ENCODE data around the gene GDAP1L1.
A peak's percentile ranks its signal among the peaks of the same experiment; 100 is the strongest.

Gene GDAP1L1

DNA sequence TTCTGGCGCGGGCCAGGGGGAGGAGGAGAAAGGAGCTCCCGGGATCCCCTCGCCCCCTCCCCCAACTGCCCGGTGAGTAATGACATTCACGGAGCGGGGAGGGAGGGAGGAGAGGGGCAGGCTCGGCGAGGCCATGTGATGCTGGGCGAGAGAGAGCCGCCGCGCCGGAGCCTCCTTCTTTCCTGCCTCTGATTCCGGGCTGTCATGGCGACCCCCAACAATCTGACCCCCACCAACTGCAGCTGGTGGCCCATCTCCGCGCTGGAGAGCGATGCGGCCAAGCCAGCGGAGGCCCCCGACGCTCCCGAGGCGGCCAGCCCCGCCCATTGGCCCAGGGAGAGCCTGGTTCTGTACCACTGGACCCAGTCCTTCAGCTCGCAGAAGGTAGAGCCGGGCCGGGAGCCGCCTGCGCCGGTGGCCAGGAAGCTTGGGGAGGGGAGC lies at the start of gene GDAP1L1:
Gene GDAP1L1 (plus strand): TSS at position 178 of the 441 bp plus-strand sequence. CDS start 27 bp downstream, at position 205.
- DNase-seq = no peak

DNA sequence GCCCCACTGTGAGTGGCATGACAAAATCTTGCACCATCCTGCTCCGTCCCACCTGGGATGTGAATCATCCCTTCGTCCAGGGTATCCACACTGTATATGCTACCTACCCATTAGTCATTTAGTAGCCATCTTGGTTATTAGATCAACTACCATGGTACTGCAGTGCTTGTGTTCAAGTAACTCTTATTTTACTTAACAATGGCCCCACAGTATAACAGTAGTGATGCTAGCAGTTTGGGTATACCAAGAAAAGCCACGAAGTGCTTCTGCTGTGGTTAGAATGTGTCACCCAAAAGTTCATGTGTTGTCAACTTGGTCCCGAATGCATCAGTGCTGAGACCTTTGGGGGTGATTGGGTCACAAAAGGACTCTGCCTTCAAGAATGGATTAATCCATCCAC lies 48.2 kb upstream of the GDAP1L1 start:
- DNase-seq = peak; percentile 72

- DNase-seq = no peak
Measured at GRCh38 chr20:44199877-44200276, 47.2 kb upstream of the GDAP1L1 start.

DNA sequence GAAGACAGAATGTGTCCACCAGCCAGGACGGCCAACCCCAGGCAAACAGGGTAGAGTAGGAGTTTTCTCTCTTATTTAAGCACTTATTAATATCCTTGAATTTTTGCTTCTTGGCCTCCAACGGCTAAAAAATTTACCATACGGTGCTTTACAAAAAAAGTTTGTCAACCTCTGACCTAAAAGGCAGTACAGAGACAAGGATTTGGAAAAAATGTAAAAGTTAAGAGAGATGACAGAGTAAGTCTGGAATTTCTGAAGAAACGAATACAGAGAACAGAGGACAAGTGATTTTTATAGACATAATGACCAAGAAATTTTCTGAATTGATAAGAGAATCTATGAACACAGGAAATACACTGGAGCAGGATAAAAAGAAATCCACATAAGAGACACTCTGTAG lies 46.7 kb upstream of the GDAP1L1 start:
- no peak for DNase-seq

DNA sequence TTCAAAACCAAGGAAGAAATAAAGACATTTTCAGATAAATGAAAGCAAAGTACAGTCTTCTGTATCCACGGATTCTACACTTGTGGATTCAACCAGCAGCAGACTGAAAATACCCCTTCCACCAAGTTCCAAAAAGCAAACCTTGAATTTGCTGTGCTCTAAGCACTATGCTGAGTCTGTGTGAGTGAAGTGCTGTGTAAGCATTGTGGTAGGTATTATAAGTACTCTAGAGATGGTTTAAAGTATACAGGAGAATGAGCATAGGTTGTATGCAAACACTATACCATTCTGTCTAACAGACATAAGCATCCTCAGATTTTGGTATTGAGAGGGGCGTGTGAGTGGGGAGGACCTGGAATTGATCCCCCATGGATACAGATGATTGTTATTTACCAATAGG lies 46.1 kb upstream of the GDAP1L1 start:
- DNase-seq = no peak

- no peak for DNase-seq
Measured at GRCh38 chr20:44203161-44203560, 43.9 kb upstream of the GDAP1L1 start.

DNA sequence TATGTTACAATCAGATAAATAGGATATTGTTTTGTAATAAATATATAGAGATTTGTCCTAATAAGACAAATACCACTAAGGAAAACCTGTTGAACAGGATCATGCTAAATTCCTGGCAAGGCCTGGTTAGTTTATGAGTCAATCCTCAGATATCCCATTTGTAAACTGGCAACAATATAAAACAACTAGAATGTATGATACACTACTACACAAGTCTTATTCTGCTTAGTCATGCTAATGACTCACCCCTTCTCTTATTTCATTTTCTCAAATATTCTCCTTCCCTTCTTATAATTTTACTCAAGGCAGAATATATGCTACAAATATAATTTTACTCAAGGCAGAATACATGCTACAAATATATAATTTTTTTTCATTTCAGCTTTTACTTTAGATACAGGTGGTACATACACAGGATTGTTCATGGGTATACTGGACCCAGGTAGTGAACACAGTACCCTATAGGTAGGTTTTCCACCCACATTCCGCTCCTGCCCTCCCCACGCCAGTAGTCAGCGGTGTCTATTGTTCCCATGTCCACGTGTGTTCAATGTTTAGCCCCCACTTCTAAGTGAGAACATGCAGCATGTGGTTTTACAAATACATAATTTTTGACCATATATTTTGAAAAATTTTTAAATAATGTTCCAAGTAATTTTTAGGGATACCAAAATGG lies 42.8 kb upstream of the GDAP1L1 start:
- DNase-seq = no peak

DNA sequence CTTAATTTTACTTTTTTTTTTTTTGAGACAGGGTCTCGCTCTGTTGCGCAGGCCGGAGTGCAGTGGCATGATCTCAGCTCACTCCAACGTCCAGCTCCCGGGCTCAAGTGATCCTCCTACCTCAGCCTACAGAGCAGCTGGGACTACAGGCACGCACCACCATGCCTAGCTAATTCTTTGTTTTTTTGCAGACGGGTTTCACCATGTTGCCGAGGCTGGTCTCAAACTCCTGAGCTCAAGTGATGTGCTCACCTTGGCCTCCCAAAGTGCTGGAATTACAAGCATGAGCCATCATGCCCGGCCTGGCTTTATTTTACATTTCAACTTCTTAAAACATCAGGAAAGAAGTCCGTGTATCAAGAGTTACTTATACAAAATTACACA lies 42.3 kb upstream of the GDAP1L1 start:
- no peak for DNase-seq

DNA sequence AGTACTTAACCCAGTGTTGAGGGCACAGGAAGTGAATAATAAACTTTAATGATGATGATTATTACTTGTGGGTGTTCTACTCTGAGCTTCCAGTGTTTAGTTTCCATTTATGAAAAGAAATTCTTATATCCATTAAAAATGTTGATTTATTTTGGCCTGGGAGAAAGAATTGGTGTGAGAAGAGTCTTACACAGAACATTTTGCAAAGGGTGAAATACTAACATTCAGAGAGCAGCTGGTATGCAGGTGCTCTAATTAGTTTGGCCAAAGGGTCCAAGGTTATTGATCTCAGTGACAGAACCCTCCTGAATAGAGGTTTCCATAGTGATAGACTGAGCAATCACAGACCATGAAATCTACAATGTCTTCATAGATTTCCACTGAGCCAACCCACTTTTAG lies 41.0 kb upstream of the GDAP1L1 start:
- DNase-seq = no peak

DNA sequence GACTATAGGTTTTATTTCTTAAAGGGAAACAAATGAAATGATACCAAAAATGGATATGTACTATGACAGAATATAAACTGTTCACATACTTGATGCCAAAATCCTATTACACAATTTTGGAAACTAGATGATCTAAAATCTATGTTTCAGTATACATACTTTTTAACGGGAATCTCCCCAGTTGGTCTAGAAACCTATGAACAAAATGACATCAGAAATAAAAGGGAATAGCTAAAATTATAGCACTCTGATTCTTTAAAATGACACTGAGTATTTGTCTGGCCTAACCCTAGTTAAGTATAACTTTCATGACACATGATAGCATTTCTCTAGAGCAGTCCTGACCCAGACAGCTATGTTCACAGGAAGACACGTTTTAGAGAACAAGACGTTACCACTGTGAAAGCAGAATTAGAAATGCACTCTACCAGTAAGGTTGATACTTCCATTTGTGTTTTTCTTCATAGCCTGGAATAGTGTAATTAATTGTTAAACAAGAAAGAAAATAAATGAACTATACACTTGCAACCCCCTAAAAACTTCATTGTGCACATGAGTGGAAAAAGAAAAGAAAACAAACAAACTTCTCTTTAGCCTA lies 39.9 kb upstream of the GDAP1L1 start:
- no peak for DNase-seq

GRCh38 chr20:44208165-44208564 lies 38.9 kb upstream of the GDAP1L1 start:
- no peak for DNase-seq

- DNase-seq = no peak
Measured at GRCh38 chr20:44208770-44209169, 38.3 kb upstream of the GDAP1L1 start.

- no peak for DNase-seq
Measured at GRCh38 chr20:44209686-44210405, 37.3 kb upstream of the GDAP1L1 start.

- peak; percentile 98 for DNase-seq
Measured at GRCh38 chr20:44210406-44211176, 36.5 kb upstream of the GDAP1L1 start, which contains the start of gene OSER1. Gene OSER1 (minus strand): TSS chr20:44210771. CDS start chr20:44206957, 3,814 bp downstream.

DNA sequence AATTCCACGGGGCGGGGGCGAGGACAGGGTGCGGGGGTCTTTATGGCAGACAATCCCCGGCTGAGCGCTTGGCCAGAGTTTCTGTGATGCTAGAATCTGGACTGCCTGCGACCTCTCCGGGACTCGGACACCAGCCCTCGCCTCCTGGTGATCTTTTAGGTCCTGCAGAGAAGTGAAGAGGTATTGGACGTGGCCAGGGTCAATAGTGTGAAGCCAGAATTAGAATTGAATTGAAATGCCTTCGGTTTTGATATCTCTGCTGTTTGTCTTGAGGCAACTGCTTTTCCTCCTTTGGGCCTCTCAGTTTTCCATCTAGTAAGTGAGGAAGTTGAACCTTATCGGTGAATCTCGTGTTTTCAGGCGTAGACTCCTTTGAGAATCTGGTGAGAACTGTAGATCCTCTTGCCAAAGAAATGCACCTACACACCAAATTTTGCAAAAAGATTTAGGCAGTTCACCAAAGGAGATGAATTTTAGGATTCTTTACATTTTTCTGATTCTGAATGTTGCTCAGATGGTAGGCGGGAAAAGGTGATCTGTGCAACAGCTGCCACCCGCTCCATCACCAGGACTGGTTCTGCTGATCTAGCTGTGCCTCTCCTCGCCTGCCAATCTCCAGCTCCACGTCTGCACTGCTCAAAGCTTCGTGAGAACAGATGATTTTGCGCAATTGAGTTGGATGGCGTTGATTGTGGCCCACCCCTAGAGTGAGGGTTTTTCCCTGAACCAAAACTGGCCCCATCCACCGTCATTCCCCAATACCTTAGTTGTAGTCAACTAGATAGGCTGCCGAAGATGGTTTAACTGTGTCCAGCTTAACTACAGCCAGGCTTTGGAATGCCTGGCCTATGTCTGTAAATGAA lies 35.7 kb upstream of the GDAP1L1 start:
- no peak for DNase-seq

DNA sequence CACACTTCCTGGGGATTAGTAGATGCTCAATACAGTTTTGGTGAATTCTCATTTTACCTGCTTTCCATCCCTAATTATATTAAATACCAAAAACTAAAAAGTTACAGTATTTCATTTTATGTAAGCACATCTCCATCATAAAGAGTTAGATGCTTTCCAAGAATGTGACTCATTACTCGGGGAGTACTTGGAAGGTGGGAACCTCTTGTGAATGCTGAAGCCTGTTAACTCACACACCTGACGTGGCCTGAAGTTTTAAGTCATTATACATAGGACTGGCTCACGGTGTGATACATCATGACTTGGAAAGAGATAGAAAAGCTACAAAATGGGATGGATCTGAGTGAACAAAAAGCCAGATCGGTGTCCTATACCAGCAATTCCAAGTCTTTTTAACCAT lies 34.3 kb upstream of the GDAP1L1 start:
- DNase-seq = no peak

DNA sequence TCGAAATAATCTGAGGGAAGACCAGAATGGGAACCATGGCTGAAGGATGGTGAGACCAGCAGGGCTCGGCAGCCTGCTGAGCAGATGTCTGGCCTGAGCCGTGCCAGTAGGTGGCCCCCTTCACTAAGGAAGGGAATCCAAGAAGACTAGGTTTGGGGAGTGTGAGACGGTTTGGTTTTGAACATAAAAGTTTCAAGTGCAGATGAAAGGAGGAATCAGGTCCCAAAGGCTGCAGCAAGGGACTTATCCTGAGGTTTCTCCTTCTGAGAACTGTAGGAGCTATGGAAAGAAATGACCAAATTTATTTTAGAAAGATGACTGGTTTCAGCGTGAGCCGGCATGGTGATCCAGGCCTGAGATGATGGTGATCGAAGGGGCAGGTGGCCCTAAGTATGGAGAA lies 32.0 kb upstream of the GDAP1L1 start:
- peak; percentile 80 for DNase-seq

DNA sequence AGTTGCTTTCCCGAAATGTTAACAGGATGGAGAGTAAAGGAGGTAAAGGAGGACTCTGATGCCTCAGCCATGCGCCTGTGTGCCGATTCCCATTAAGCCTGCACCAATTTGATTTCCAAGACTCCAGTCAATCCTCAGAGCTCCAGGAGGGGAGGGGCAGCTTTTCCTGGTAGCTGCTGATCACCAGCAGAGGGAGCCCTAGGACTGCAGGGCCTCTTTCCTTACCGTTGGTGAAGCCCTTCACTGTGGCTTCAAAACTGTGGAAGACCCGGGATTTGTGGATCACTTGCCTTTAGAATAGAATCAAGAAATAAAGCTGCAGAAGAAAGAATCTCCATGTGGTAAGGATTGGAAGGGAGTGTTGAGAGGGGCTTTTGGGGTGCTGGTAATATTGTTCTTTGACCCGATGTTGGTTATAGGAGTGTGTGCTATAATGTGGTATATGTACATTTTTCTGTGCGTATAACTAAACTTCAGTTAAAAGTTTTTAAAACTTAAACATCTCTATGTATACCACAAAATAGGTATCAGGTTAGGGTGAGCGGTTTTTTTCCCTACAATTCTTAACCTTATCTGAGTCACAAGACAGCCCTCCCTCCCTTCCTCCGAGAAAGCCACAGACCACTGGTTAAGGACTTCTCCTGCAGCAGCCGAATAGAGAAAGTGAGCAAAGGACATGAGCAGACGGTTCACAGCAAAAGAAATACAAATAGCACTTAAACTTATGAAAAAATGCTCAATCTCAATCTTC lies 29.6 kb upstream of the GDAP1L1 start:
- peak; percentile 76 for DNase-seq

DNA sequence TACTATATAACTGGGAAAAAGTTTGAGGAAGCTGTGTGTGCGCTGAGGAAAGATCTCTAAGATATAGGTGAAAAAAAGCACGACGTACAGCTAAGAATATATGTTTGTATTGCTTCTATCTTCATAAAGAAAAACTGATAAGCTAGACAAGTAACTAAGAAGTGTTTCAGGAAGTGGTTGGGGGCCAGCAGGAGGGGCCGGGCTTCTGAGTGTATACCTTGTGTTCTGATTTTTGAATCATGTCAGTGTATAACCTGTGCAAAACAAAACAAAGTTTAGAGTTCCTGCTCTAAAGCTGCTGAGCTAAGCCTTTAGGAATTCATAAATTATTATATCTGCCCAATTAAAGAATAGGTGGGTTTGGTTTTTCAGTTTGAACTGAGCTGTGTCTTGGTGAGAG lies 28.7 kb upstream of the GDAP1L1 start:
- peak; percentile 42 for DNase-seq

- no peak for DNase-seq
Measured at GRCh38 chr20:44219170-44219730, 27.9 kb upstream of the GDAP1L1 start.

DNA sequence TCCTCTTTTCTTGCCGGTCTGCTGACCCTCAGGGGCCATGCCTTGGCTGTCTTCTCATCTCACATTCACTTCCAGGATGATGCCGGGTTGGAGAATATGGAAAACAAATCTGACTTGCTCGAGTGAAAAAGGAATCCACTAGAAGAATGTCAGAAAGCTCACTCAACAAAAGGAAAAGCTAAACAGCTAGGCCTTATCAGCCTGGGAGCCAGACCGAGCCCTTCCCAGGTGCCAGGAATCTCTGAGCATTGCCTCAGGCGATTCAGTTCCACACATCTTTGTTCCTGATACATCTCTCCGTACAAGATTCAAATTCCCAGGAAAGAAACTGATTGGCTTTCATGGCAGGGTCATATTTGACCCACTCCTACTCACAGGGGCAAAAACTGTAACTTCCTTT lies 27.3 kb upstream of the GDAP1L1 start:
- no peak for DNase-seq
